Measurements from ENCODE around the gene RNF138.
"Not testable (repeated sequence)": the region's sequence is repeated elsewhere in the genome, so short reads cannot be mapped to it uniquely, and the experiment has no call there.

The RNF138 gene

GRCh38 chr18:32081881-32082280, 9.8 kb upstream of the RNF138 start:
- DNase-seq: no peak
- peaks cover 9% of the 10 kb centered on the region for H3K4me1 Mint-ChIP-seq
- peaks cover 9% of the 10 kb centered on the region for H3K27me3 Mint-ChIP-seq (ENCODE audit: low read depth, poor library complexity)
- H3K9me3 Mint-ChIP-seq: peaks cover 4% of the 10 kb centered on the region
- H3K36me3 Mint-ChIP-seq (ENCODE audit: low read depth): no peaks in the 10 kb centered on the region
- H3K27ac Mint-ChIP-seq: no peak overlapping the region
- no peak for TF ChIP-seq CTCF (IDR thresholded peaks at IDR 0.05)
- H3K4me3 Mint-ChIP-seq: no peak overlapping the region

DNA sequence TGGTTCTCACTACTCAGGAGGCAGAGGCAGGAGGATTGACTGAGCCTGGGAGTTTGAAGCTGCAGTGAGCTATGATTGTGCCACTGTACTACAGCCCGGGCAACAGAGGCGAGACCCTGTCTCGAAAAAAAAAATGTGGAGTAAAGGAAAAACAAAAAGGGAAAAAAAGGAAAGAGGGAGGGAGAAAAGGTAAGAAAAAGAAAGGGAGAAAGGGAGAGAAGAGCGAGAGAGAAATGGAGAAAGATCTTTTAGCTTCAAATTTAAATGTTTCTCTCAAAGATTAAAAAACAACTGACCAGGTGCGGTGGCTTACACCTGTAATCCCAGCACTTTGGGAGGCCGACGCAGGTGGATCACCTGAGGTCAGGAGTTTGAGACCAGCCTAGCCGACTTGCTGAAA, 7.9 kb upstream of the RNF138 start:
- Mint-ChIP-seq H3K36me3 (ENCODE audit: low read depth) (no peaks in the 10 kb centered on the region), H3K9me3 (peaks cover 4% of the 10 kb centered on the region), H3K27me3 (ENCODE audit: low read depth, poor library complexity) (peaks cover 9% of the 10 kb centered on the region), H3K4me1 (peaks cover 21% of the 10 kb centered on the region), H3K4me3 (no peak overlapping the region), H3K27ac (peak overlapping the region; percentile 43)
- DNase-seq: no peak
- TF ChIP-seq CTCF (IDR thresholded peaks at IDR 0.05): no peak

GRCh38 chr18:32086881-32087280, 4.8 kb upstream of the RNF138 start:
- peaks cover 26% of the 10 kb centered on the region for H3K4me1 Mint-ChIP-seq
- H3K9me3 Mint-ChIP-seq: no peaks in the 10 kb centered on the region
- H3K27me3 Mint-ChIP-seq (ENCODE audit: low read depth, poor library complexity): peaks cover 9% of the 10 kb centered on the region
- H3K27ac Mint-ChIP-seq: no peak overlapping the region
- DNase-seq: no peak
- TF ChIP-seq CTCF (IDR thresholded peaks at IDR 0.05): no peak
- no peak overlapping the region for H3K4me3 Mint-ChIP-seq
- no peaks in the 10 kb centered on the region for H3K36me3 Mint-ChIP-seq (ENCODE audit: low read depth)

GRCh38 chr18:32090831-32091230, 843 bp upstream of the RNF138 start:
- H3K9me3 Mint-ChIP-seq; H3K27me3 Mint-ChIP-seq (ENCODE audit: low read depth, poor library complexity); H3K27ac Mint-ChIP-seq; DNase-seq: not testable (repeated sequence)
- H3K4me1 Mint-ChIP-seq: peaks cover 45% of the 10 kb centered on the region
- H3K36me3 Mint-ChIP-seq (ENCODE audit: low read depth): peaks cover 24% of the 10 kb centered on the region
- H3K4me3 Mint-ChIP-seq: peak overlapping the region; percentile 45

GRCh38 chr18:32091325-32091723, 350 bp upstream of the RNF138 start:
- H3K4me3 Mint-ChIP-seq: peak overlapping the region; percentile 92
- H3K36me3 Mint-ChIP-seq (ENCODE audit: low read depth): peaks cover 29% of the 10 kb centered on the region
- H3K9me3 Mint-ChIP-seq: no peaks in the 10 kb centered on the region
- no peak for TF ChIP-seq CTCF (IDR thresholded peaks at IDR 0.05)
- H3K27me3 Mint-ChIP-seq (ENCODE audit: low read depth, poor library complexity): no peaks in the 10 kb centered on the region
- H3K4me1 Mint-ChIP-seq: peaks cover 49% of the 10 kb centered on the region
- H3K27ac Mint-ChIP-seq: peak overlapping the region; percentile 97
- no peak for DNase-seq

DNA sequence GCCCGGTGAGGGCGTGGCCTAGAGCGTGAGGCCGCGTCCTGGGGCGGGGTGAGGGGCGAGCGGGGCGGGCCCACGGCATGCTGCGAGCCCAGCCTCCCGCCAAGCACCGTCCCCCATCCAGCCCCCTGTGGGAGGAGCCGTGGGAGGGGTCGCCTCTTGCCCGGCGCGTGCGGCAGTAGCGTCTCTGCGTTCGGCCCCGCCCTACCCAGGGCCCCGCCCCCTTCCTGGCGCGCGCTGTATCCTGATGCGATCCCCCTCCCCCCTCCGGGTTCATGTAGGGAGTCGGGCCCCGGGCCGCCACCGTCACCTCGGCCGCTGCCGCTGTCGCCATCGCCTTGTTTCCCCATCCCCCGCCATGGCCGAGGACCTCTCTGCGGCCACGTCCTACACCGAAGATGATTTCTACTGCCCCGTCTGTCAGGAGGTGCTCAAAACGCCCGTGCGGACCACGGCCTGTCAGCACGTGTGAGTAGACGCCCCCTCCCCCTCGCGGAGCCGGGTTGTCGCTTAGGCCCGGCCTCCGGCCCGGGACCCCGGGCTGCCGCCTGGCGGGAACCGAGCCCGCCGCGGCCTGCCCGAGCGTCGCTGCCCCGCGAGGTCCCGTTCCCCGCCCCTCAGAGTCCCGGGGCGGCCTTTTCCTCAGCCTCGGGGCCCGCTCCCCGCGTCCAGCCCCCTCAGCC, 888 bp downstream of the RNF138 start:
- peaks cover 39% of the 10 kb centered on the region for H3K36me3 Mint-ChIP-seq (ENCODE audit: low read depth)
- peak overlapping the region; percentile 92 for H3K4me3 Mint-ChIP-seq
- peak overlapping the region; percentile 98 for H3K27ac Mint-ChIP-seq
- DNase-seq: peak; percentile 100
- no peak for TF ChIP-seq CTCF (IDR thresholded peaks at IDR 0.05)
- H3K9me3 Mint-ChIP-seq: no peaks in the 10 kb centered on the region
- H3K4me1 Mint-ChIP-seq: peaks cover 53% of the 10 kb centered on the region
- no peaks in the 10 kb centered on the region for H3K27me3 Mint-ChIP-seq (ENCODE audit: low read depth, poor library complexity)
